Measurements from ENCODE around the gene CCDC85C.

CCDC85C gene

DNA sequence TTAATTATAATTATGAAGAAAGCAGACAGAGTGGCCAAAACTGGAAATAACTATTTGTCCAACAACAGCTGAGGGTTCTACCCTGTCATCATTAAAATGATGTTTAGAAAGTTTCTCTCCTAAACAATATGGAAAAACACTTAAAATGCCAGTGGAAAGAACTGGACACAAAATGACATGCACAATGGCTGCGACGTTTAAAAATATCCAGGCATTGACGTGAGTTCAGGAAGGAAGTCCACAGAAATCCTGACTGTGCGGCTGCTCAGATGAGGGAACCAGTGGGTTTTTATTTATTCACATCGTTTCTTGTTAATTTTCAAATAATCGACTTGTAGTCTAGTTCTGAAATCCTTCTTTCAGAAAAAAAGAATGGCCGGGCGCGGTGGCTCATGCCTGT lies 64.5 kb downstream of the CCDC85C start:
- no peak for DNase-seq (ENCODE audit: low spot score)

DNA sequence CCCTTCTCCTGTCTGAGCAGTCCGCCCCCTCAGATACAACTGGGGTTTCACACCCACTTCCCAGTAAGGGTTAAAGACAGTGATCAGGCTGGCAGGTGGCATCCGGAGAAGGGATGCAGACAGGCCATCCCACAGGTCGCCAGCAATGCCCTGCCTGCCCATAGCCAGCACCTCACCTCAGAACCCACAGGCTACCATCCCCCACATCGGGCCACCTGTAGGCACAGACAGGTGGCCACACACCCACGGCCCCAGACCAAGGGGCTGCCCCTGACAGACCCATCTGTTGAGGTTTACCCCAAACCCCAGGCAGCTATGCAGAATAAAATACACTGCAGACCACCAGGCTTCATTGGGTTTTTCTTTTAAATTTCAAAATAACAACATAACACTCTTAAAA lies 65.3 kb downstream of the CCDC85C start:
- no peak for DNase-seq (ENCODE audit: low spot score)

DNA sequence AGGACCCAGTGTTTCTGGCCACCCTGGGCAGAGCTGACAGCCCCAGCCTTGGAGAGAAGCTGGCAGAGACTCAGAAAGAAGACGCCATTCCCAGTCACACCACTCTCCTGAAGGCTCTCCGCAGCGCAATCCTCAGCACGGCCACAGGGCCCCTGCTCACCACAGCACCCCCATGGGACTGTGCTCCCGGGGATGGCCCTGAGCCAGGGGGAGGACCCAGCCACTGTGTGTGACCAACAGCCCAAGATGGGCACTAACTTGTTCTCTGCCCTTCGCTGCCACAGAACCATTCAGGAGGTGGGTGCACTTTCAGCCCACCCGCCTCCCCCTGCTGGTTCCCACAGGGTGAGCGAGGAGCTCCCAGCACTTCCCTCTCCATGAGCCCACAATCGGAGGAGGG lies 65.7 kb downstream of the CCDC85C start:
- DNase-seq (ENCODE audit: low spot score): no peak

DNA sequence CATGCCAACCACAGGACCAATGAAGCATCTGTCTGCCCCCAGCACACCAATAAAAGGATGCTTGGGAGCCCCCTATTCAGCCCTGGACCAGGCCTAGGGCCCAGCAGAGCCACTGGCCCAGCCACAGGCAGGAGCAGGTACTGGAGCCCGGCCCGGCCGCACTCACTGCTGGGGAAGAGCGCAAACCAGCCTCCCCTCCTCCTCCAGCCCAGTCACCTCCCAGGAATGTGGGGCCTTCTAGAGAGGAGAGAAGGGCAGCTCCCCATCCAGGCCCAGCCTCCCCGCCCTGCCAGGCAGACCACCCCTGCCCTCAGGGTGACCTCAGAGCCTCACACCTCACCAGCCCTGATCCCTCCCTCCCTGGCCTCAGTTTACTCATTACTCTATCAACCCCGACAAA lies 66.6 kb downstream of the CCDC85C start:
- DNase-seq (ENCODE audit: low spot score): no peak

DNA sequence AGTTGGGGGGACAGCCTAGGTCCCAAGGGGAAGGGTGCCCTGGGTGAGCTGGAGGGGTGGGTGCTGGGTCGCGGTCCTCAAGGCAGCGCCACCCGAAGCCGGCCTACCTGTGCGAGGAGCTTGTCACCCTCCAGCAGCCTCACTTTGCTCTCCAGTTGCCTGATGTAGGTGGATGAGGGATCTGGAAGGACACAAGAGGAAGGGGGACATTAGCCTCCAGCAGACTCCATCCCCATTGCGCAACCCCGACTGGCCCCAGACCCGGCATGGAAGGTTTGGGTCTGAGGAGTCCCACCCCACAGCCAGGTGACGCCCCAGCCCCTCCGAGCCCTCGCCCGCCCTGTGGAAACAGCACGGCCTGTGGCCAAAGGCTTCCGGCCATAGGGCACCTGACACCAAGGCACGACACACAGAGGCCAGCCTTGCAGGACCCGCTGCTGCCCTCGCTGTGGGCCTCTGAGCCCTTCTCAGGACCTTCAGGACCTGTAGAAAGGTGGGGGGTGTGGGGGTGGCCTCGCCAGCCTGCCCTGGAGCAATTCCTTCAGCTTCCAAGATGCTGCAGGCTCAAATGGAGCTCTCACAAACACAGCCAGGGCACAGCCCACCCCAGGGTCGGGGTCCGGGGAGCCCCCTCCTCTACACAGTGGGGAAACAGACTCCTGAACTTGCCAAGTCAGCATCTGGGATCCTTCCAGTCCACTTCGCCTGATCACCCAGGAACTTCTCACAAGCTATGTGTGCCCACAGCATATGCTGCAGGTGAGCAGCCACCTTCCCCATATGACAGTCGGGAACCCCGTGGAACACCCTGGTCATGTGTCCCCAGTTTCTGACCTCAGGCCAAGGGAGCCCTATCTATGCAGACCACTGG lies 67.9 kb downstream of the CCDC85C start:
- DNase-seq (ENCODE audit: low spot score): no peak

DNA sequence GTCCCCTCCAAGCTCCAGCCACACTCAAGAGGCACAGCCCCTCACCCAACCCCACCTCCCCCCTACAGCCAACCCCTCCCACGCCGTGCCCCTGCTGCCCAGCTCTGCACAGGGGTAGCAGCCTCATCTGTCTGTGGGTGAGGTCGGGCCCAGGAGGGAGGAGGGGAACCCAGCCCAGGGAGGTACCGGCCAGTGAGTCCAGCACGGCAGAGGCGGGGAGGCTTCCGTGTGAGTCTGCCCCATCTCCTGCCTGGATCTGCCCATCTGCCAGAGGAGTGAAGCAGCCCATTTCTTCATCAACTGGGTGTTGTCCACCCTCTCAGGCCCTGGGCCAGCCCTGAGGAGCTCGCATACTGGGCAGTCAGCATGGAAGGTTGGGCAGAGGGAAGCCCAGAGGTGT lies 68.6 kb downstream of the CCDC85C start:
- DNase-seq (ENCODE audit: low spot score): no peak

DNA sequence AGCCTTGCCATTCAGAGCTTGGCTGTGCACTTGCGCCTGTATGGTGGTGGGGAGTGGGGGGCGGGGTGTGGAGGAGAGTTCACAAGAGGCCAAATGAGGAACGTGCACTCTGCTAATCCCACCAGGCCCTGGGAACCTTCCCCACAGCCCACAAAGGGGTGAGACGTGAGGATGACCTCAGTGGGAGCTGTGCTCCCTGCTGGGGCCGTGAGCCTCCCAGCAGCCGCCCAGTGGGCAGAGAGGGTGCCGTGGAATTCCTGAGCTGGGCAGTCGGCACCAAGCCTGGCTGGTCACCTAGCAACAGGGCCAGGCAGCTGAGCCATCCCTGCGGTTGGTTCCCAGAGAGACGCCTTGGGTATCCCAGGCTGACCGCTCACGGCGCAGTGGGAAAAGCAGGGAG lies 69.1 kb downstream of the CCDC85C start:
- DNase-seq (ENCODE audit: low spot score): no peak

DNA sequence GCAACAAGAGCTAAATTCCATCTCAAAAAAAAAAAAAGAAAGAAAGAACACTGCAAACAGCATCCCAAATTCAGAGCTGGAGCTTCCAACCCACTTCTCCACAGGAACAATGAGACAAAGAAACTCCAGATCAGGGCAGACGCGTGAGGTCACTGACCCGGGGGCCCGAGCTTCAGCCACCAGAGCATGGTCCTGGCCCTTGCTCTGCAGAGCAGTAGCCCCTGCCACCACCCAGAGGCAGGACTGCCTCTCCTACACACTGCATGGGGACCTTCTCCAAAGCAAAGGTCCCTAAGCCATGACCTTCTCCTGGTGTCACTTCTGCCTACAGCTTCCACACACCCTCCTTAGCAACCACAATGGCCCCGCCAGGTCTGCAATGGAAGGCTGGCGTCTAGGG lies 69.7 kb downstream of the CCDC85C start:
- no peak for DNase-seq (ENCODE audit: low spot score)

DNA sequence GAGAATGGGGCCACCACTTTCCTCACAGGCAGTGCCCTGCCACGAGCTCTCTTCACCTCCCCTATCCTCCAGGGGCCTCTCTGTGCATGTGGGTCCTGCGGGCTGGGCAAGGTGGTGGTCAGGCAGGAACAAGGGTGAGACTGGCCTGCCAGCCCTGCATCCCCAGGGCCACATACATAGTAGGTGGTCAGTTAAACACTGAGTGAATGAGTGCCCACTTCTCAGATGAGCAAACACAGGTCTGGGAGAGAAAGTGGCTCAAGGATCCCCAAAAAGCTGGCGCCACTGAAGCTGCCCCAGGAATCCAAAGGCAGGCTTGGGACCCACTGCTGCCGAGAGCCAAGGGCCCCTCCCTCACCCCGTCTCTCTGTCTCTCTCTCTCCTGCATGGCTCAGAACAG lies 71.7 kb downstream of the CCDC85C start:
- DNase-seq (ENCODE audit: low spot score): no peak

DNA sequence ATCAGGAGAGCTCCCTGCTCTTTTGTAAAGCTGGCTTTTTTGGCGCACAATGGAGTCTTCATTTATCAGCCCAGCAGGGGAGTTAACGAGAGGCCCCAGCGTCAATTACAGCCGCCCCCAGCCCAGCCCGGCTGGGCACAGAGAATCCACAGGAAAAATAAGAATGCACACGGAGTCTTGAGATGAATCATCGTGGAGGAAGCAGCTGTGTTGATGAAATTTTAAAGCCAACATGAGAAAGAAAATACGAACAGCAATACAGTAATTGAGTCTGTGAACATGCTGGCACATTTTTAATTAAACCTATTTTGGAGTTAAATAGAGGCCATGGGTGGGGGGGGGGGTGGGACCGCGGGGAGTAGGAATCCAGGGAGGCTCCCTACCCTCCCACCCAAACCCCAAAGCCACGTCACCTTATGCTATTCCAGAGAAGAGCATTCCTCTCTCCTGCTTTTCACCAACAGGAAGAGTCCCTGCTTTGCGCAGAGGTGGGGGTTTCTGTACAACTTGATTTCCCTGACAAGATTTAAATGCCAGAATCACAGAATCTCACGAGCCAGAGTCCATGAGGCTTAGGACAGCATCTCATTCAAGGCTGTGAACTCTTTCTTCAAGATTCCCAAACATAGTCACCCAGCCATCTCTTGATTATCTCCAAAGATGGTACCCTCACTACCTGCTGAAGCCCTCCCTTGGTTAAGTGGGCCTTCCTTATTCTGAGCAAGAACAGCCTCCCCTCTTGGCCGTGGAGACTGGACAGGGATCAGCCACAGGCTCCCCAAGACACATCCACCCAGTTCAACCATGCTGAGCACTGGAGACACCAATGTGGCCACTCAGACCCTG lies 72.5 kb downstream of the CCDC85C start:
- no peak for DNase-seq (ENCODE audit: low spot score)

DNA sequence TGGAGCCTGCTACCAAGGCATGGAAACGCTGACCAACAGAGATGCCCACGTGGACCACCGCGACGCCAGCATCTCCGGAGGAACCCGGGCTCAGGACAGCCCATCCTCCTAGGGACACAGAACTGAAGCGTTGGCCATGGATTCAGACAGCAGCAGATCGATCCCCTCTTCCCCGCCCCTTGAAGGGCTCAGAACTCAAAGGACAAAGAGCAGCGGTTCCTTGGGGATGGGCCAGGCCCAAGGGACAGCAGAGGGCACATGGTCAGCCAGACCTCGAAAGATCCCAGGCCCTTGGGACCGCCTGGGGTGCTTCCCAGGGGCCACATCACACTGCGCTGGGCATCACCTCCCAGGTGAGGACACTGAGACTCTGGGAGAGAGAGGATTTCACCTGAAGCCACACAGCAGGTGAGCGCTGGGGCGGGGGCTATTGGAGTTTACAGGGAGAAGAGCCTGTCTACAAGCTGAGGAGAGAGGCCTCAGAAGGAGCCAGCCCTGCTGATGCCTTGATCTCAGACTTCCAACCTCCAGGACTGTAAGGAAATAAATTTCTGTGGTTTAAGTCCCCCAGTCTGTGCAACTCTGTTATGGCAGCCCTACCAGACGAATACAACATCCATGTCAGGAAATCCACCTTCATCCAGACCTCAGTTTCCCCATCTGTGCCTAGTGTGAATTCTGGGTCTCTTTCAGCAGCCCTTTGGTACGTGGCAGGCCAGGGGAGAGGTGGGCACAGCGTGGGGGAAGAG lies 73.4 kb downstream of the CCDC85C start:
- DNase-seq (ENCODE audit: low spot score): no peak

DNA sequence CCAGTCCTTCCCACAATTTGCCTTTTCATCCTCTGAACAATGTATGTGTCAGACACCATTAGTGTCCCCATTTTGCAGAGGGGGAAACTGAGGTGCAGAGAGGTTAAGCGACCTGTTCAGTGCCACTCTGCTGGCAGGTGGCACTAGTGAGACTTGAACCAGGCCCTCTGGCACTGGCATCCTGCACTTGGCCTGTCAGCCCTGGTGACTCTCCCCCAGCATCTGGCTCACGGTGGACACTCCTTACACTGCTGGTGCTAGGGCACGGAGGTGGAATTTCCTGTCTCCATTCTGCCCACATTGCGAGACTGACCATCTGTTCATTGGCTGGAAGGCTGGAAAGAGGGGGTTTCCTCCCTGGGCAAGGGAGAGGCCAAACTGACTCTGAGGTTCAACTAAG lies 74.1 kb downstream of the CCDC85C start:
- no peak for DNase-seq (ENCODE audit: low spot score)

DNA sequence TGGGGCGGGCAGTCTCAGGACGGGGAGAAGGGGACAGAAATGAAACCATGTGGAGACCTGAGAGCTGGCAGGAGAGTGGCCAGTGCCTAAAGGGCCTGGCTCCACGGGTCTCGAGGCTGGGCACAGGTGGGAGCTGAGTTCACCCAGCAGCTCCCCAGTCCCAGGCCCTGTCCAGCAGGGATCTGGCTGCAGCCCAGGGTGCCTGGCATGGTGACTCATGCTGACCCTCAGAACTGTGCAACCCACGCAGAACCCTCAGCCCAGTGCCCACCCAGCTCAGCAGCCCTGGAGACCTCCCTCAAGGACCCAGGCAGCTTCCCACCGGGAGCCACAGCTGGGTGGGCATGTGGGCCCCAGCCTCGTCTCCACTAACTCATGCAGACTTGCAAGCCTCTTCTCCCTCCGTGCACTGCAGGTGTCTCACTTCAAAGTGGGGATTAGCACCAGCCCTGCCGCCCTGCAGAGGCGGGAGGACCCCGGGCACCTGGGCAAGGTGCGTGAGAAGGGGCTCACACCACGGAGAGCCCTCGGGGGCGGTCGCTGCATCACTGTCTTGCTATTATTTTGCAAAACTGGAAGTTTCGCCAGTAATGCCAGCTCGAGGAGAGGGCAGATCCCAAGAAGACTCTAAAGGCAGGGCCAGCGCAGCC lies 76.5 kb downstream of the CCDC85C start:
- DNase-seq (ENCODE audit: low spot score): no peak

DNA sequence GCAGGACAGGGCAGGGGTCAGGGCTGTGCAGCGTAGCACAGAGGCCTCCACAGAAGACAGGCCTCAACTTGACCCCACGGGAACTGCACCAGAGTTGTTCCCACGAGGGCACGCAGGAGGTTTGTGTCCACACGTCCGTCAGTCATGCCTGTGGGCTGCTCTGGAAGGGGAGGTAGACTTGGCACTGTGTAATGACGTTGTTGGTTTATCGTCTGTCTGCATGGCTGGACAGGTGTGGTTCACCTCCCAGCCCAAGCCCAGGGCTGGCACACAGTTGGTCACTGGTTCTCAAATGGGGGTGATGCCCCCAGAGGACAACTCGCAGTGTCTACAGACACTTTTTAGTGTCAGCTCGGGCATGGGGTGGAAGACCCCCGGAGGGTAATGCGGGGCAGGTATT lies 77.0 kb downstream of the CCDC85C start:
- no peak for DNase-seq (ENCODE audit: low spot score)

DNA sequence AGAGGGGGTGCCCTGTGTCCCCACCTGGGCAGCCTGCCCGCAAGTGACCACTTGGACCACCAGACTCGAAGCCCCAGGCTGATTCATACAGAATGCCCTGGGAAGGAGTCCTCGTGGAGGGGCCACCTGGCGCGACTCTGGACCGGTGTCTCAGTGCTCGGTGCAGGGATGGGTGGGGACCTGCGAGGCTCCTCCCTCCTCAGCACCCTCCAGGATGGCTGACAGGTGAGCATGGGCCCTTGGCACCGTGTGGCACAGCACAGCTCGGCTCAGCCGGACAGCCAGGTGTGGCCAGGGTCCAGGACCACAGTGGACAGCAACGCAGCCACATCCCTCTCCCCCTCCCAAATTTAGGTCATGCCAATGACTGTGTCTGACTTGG lies 78.3 kb downstream of the CCDC85C start:
- no peak for DNase-seq (ENCODE audit: low spot score)

DNA sequence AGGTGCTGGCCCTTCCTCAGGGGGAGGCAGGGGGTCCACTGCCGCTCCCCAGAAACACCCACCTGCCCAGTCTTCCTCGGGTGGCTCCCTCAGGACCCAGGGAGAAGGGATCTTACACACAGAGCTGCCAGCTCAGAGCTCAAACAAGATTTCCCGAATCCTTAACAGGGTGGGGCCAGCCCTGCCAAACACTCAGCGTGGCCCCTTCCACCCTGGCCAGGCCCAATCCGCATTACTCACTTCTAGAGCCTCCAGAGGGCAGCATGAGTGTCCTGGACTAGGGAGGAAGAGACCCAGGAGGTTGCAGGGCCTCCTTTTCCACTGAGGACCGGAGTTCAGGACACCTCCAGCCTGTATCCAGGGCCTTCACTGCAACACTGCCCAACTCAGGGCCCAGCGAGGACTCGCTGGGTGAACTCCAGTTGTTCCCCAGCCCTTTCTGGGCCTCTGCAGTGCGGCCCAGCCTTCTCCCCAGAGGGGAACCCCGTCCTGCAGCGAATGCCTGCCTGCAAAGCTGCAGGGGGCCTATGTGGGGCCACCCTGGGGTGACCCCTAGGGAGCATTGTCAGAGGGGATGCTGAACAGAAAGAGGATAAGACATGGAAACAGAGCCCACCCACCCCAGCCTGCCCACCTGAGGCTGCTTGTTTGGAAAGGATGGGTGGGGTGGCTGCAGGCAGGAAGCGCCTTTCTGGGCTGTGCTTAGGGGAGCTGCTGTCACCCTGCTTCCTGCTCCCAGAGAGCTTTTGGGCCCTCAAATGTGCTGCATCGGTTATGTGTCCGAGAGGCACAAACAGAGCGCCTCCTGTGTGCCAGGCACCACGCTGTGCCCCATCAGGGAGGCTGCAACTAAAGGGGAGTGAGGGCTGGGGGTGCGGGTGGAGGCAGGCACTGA lies 79.0 kb downstream of the CCDC85C start:
- DNase-seq (ENCODE audit: low spot score): no peak

DNA sequence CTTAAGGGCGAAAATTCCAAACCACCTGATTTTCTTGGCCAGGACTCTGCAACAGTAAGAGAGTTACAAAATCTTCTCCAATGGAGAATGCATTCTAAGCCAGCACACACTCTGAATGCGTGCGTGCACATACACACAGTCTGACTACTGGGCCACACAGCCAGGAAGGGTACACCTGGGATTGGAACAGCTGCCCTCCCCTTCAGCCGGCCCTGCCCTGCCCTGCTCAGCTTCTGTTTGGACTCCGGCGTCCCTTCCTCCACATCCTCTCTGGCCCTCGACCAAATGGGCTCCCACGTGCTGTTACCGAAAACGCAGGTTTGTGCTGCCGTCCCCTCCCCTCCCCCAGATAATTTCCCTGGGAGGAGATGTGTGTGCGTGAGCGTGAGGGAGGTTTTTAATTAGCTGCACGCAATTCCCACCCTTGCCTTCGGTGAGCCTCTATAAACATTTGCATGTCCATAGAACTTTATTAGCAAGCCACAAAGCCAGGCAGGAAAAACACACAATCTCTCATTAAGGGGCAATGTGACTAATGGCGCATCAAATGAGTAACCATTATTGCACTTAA lies 79.8 kb downstream of the CCDC85C start:
- no peak for DNase-seq (ENCODE audit: low spot score)

DNA sequence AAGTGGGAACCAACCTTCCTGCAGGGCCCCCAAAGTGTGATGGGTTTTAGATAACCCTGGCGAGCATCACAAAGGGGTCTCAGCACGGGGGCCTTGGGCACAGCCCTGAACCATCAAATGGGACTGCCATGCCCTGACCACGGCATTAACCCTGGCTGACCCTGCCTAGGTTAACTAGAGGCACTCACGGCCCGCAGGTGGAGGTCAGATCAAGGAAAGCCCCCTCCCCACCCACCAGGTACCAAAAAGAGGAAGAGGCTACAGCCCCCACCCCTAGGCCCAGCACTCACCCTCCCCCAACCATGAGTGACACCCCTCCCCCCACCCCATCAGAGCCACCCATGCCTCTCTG lies 80.3 kb downstream of the CCDC85C start:
- DNase-seq (ENCODE audit: low spot score): no peak

DNA sequence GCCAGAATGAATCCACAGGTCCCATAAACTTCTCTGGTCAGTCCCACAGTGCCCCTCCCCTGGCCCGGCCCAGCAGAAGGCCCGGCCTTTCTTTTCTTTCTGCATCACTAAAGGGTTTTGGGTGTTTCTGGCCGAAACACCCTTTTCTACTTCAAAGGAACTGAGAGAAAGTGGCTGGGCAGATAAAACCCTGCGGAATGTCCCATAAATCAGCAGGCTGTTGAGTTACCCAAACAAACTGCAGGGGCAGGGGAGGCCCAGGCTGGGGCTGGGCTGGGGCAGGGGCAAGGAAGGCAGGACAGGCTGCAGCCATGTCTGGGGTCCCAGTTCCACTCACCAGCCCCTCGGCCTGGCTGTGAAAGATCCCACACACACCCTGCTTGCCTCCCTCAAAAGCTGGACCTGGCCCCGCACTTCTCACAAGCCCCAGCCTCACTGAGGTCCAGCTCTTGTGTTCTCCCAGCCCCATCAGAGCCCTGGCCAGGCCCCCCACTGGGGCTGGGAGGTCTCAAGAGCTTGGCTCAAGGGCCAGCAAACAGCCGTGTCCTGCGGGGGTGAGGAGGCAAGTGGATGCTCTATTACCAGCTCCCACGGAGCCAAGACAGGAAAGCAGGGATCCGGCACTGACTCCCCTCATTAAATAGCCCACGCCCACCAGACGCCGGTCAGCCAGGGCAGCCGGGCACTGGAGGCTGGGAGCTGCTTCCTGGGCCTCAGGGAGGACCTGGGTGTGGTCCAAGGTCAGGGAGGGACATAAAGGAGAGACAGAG lies 80.9 kb downstream of the CCDC85C start:
- no peak for DNase-seq (ENCODE audit: low spot score)

DNA sequence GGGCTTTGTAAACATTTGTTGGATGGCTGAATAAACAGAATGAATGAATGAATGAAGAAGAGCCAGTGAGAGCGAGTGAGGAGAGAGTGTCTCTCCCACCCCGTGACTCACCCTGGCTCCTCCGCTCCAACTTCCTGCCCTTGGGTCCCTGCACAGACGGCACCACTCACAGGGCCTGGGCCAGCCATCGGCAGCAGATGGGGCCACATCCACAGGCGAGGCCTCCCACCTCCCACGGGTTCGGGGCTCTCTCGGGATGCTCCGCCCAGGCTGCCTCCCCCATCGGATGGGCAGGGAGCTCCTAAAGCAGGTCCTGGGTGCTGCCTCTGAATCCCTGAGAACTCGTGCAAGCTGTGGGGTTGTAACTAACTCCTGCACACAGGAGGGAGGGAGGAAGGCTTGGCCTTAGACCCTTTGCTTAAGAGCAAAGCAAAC lies 81.5 kb downstream of the CCDC85C start:
- DNase-seq (ENCODE audit: low spot score): no peak
